NT2/D1 (cell line): ENCODE data around the gene PPM1L.

Experiments used
- DNase-seq: peaks from one replicate; pipeline ENCODE4 v3.0.0-alpha.2; 2011; ENCODE audit warnings: low read depth, low spot score
- H3K27me3 ChIP-seq: 2 replicates; pipeline ENCODE4 v1.6.0; 2011; ENCODE audit warnings: mild to moderate bottlenecking; ENCODE audit not compliant: insufficient read length, insufficient read depth
- H3K36me3 ChIP-seq: 2 replicates; pipeline ENCODE4 v1.6.1; 2011; ENCODE audit warnings: mild to moderate bottlenecking, low read length, mixed read lengths; ENCODE audit not compliant: insufficient read depth, insufficient read length
- H3K4me1 ChIP-seq: 2 replicates; pipeline ENCODE4 v1.5.1; 2011; ENCODE audit not compliant: insufficient read depth, insufficient read length
- H3K4me3 ChIP-seq: 2 replicates; pipeline ENCODE4 v1.5.1; 2011; ENCODE audit warnings: low read depth; ENCODE audit not compliant: insufficient read length
- H3K9ac ChIP-seq: 2 replicates; pipeline ENCODE4 v1.6.0; 2011; ENCODE audit warnings: low read depth; ENCODE audit not compliant: insufficient read length
- H3K9me3 ChIP-seq: 2 replicates; pipeline ENCODE4 v1.5.1; 2011; ENCODE audit warnings: mild to moderate bottlenecking, low read length; ENCODE audit not compliant: insufficient read depth
- SUZ12 ChIP-seq: IDR thresholded peaks from 2 replicates; pipeline ENCODE4 v1.6.1; 2011; ENCODE audit not compliant: insufficient read length, insufficient read depth; ENCODE audit errors: extremely low read depth
- YY1 ChIP-seq: IDR thresholded peaks from 2 replicates; pipeline ENCODE4 v1.6.1; 2011; ENCODE audit not compliant: insufficient read length, insufficient read depth
- ZNF274 ChIP-seq: IDR thresholded peaks from 2 replicates; pipeline ENCODE4 v1.6.1; 2011; ENCODE audit warnings: mild to moderate bottlenecking, low read depth, low read length

Gene PPM1L

GRCh38 chr3:160830796-160831195, 74.8 kb downstream of the PPM1L start:
- no peaks in the 10 kb centered on the region for H3K9me3 ChIP-seq
- H3K4me3 ChIP-seq, result no peak overlapping the region
- no peaks in the 10 kb centered on the region for H3K4me1 ChIP-seq
- H3K9ac ChIP-seq, result no peak overlapping the region
- no peak for DNase-seq
- no peaks in the 10 kb centered on the region for H3K27me3 ChIP-seq
- TF ChIP-seq YY1 (no peak), SUZ12 (no peak), ZNF274 (no peak)
- H3K36me3 ChIP-seq, result no peaks in the 10 kb centered on the region

GRCh38 chr3:160831401-160831800, 75.4 kb downstream of the PPM1L start:
- TF ChIP-seq YY1 (no peak), SUZ12 (no peak), ZNF274 (no peak)
- Histone ChIP-seq H3K27me3 (no peaks in the 10 kb centered on the region), H3K9ac (no peak overlapping the region), H3K4me3 (no peak overlapping the region), H3K36me3 (no peaks in the 10 kb centered on the region), H3K4me1 (no peaks in the 10 kb centered on the region), H3K9me3 (no peaks in the 10 kb centered on the region)
- DNase-seq, result no peak

GRCh38 chr3:160837394-160837980, 81.5 kb downstream of the PPM1L start:
- H3K9me3 ChIP-seq, result no peaks in the 10 kb centered on the region
- no peaks in the 10 kb centered on the region for H3K36me3 ChIP-seq
- H3K27me3 ChIP-seq, result no peaks in the 10 kb centered on the region
- no peak overlapping the region for H3K9ac ChIP-seq
- no peaks in the 10 kb centered on the region for H3K4me1 ChIP-seq
- no peak overlapping the region for H3K4me3 ChIP-seq
- no peak for DNase-seq
- TF ChIP-seq YY1, result no peak
- TF ChIP-seq SUZ12, result no peak
- no peak for TF ChIP-seq ZNF274

GRCh38 chr3:160840590-160840989, 84.6 kb downstream of the PPM1L start:
- no peak for TF ChIP-seq SUZ12
- TF ChIP-seq ZNF274, result no peak
- no peak for TF ChIP-seq YY1
- Histone ChIP-seq H3K9me3 (no peaks in the 10 kb centered on the region), H3K4me3 (no peak overlapping the region), H3K27me3 (no peaks in the 10 kb centered on the region), H3K4me1 (no peaks in the 10 kb centered on the region), H3K9ac (no peak overlapping the region), H3K36me3 (no peaks in the 10 kb centered on the region)
- no peak for DNase-seq

- no peak for DNase-seq
- Histone ChIP-seq H3K4me1 (no peaks in the 10 kb centered on the region), H3K9ac (no peak overlapping the region), H3K27me3 (no peaks in the 10 kb centered on the region), H3K36me3 (no peaks in the 10 kb centered on the region), H3K9me3 (no peaks in the 10 kb centered on the region), H3K4me3 (no peak overlapping the region)
- no peak for TF ChIP-seq ZNF274
- no peak for TF ChIP-seq YY1
Measured at GRCh38 chr3:160841455-160841854, 85.4 kb downstream of the PPM1L start.

- H3K4me1 ChIP-seq, result no peaks in the 10 kb centered on the region
- H3K36me3 ChIP-seq, result no peaks in the 10 kb centered on the region
- TF ChIP-seq ZNF274 (no peak), SUZ12 (no peak), YY1 (no peak)
- no peak overlapping the region for H3K4me3 ChIP-seq
- H3K9me3 ChIP-seq, result no peaks in the 10 kb centered on the region
- DNase-seq, result no peak
- no peak overlapping the region for H3K9ac ChIP-seq
- H3K27me3 ChIP-seq, result no peaks in the 10 kb centered on the region
Measured at GRCh38 chr3:160842021-160843005, 86.3 kb downstream of the PPM1L start.

- Histone ChIP-seq H3K4me1 (no peaks in the 10 kb centered on the region), H3K27me3 (no peaks in the 10 kb centered on the region), H3K9ac (no peak overlapping the region), H3K36me3 (no peaks in the 10 kb centered on the region), H3K4me3 (no peak overlapping the region), H3K9me3 (peaks cover 11% of the 10 kb centered on the region; the same call in 1 of the 2 replicates)
- TF ChIP-seq SUZ12 (no peak), ZNF274 (no peak), YY1 (no peak)
- no peak for DNase-seq
Measured at GRCh38 chr3:160851629-160852210, 95.7 kb downstream of the PPM1L start.
